GM12874 (cell line): ENCODE data around the gene ULBP1.

ENCODE experiments used
- TF ChIP-seq, protein P1 (sequence below): IDR thresholded peaks from 2 replicates; pipeline ENCODE4 v1.5.1; 2011; ENCODE audit warnings: low read depth, mild to moderate bottlenecking, control low read depth, low read length, moderate library complexity; ENCODE audit not compliant: insufficient read depth

Gene ULBP1

DNA sequence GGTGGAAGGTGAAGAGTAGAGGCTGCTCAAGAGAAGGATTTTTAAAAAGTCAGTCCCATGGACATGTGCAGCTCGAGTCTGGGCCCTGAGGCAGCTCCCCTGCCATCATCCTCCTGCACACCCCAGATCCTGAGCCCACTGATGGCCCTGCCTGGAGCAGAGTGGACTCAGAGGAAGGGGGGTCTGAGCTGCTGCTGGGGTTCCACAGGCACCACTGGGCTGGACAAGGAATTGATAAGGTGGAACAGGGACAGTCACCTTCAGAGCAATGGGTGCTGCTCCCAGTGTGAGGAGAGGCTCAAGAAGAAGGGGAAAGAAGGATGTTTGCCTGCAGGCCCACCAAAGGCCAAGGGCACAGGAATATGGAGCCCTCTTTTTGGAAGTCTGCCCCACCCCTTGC is 15.7 kb upstream of the ULBP1 start:
- TF ChIP-seq, protein P1, sequence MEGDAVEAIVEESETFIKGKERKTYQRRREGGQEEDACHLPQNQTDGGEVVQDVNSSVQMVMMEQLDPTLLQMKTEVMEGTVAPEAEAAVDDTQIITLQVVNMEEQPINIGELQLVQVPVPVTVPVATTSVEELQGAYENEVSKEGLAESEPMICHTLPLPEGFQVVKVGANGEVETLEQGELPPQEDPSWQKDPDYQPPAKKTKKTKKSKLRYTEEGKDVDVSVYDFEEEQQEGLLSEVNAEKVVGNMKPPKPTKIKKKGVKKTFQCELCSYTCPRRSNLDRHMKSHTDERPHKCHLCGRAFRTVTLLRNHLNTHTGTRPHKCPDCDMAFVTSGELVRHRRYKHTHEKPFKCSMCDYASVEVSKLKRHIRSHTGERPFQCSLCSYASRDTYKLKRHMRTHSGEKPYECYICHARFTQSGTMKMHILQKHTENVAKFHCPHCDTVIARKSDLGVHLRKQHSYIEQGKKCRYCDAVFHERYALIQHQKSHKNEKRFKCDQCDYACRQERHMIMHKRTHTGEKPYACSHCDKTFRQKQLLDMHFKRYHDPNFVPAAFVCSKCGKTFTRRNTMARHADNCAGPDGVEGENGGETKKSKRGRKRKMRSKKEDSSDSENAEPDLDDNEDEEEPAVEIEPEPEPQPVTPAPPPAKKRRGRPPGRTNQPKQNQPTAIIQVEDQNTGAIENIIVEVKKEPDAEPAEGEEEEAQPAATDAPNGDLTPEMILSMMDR, result no peak

DNA sequence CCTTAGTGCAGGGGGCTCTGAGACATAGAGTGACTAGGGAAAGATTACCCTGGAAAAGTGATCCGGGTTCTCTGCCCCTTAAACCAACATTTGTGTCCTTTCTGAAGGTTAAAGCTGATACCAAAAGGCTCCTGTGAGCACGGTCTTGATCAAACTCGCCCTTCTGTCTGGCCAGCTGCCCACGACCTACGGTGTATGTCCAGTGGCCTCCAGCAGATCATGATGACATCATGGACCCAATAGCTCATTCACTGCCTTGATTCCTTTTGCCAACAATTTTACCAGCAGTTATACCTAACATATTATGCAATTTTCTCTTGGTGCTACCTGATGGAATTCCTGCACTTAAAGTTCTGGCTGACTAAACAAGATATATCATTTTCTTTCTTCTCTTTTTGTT is 15.1 kb upstream of the ULBP1 start:
- TF ChIP-seq, protein P1, result no peak

DNA sequence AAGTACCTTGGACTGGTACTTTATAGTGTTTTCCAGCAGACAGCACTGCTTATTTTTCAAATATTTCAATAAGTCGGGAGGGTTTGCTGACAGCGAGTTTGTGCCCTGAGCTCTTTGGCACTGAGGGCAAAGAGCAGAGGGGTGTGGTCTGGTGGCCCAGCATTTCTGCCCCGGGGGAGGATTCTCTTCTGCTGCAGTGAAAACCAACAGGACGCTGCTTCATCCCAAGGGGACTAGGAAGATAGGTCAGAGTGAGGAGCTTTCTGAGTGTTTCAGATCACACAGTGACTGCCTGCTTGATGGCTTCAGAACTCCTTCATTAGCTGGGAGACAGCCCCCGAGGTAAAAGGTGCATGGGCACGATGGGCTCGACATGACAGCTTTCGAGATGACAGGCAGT is 13.3 kb upstream of the ULBP1 start:
- TF ChIP-seq, protein P1, result no peak

DNA sequence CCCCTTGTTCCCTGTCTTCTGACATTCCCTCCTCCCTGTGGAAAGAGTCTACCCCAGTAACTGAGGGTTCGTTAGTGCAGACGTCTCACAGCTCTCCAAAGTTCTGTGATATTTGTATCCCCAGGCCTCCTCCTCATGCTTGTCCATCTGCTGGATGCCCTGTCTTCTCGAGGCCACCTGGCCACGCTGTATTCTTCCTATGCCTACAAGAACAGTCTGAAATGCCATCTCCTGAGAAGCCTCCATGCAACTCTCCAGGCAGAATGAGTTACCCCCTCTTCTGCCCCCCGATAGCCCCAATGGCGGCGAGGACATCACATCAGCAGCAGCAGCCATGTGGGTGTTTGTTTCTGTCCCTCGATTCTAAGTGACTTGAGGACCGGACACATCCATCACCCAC is 12.6 kb upstream of the ULBP1 start:
- TF ChIP-seq, protein P1, result no peak

DNA sequence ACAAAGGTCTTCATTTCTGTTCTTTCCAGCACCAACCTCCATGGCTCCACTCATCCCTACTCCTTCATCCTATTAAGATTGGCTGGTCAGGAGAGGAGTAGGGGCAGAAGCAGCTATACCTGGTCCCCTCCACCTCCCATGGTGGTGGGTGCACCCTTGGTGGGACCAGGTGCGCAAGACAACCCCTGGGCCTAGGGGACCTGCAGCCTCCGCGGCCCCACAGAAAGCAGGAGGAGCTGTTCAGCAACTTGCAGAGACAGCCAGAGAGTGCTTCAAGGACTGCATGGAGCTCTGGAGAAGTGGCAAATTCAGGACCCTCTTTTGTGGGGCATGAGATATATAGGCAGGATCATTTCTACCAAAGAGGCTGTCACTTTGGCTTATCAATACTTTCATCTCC is 12.1 kb upstream of the ULBP1 start:
- TF ChIP-seq, protein P1, result no peak

DNA sequence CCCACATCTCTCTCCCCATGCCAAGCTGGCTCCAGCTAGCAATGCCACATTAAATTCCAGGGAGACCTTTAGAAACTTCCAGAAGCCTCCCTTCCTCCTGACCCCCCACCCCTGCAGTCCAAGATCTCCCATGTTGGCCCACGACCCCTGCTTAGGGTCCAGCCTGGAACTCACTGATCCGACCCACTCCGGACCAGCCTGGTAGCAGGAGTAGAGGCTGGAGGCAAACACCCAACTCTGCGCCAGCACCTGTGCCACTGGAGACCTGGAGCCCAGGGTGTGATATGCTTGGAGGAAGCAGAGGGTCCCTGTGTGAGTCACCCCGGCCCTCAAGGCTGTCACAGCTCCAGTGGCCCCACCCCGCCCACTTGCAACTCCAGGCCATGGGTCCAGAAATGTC is 3.3 kb upstream of the ULBP1 start:
- TF ChIP-seq, protein P1, result no peak

DNA sequence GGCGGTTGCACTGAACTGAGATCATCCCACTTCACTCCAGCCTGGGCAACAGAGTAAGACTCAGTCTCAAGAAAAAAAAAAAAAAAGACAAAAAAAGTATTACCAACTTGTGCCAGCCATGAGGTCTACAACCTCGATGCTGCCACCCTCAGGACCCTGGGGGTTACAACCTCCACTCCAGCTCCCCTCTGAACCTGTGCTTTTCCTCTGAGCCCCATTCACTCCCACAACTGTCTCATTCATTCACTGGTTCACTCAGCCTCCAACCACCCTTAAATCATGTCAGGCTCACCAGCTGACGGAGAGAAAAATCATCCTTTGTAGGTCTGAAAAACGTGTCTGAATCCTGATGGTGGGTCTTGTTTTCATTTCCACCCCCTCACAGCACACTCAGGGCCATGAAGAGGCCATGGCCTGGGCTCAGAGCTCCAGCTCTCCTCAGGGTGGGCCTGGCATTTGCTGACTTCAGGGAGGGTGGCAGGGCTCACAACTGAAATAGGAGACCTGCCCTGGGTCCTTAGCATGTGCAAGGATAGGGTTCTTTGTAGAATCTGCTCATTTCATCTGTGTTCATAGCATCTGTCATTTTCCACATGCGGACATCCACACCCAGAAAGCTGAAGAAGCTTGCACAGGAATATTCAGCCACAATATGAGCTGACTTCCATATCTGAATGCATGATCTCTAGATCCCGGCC is 1.9 kb upstream of the ULBP1 start:
- TF ChIP-seq, protein P1, result peak; percentile 20; the same call in 1 of the 2 replicates
